Brain pericyte (primary cell): ENCODE results near the gene WDR33.
"Not testable (repeated sequence)": the region's sequence is repeated elsewhere in the genome, so short reads cannot be mapped to it uniquely, and the experiment has no call there.

Experiments used
- DNase-seq: peaks from one replicate; pipeline ENCODE4 v3.0.0-alpha.2; 2012; ENCODE audit warnings: low read depth, low spot score

WDR33 gene

DNA sequence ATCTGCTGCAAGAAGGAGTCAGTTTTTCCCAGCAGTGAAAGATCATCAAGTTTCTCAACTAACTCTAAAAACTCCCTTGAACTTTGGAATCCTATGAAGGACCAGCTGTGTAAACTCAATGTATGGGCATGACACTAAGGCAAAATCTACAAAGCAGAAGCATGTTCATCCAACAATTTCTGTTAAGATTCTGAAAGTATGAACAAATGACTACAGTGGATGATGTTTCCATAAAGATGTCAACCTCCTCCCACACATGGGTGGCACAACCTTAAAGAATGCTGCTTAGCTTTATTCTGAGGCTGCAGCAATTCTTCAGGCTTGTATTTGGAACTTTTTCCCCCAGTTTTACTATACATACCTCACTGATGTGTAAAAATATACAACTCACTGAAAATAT is 47.2 kb downstream of the WDR33 start:
- no peak for DNase-seq

DNA sequence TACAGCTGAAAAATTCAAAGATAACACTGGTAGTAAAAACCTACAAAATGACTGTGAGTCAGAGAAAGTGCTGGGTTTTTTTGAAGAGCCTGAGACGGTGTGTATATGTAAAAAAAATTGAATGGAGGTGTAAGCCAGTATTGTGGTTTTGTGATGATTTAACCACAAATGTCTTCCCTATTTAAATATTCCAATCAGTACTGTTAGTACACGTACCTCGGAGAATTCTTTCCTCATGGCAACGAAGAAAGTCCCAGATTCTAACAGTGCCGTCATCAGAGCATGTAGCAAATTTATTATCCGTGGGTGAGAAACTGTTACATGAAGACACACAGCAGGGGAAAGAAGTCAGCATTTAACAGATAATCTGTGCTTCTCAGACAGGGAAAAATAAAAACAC is 48.1 kb downstream of the WDR33 start:
- DNase-seq = no peak

DNA sequence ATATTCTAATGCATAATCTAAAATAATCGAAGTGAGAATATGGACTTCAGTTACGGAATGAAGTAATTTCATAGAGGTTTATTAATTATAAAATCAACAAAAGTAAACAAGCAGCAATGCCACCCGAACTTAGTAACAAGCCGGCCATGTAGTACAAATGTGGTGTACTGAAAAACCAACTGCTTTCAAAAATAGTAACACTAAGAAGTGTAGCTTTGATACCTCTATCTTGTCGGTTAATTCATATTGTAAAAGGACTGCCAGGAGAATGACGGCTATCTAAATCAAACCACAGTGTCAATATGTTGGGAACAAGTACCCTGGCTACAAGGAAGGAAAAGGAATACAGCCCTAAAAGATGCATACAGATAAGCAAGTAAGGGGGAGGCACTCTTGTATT is 48.5 kb downstream of the WDR33 start:
- DNase-seq = no peak

DNA sequence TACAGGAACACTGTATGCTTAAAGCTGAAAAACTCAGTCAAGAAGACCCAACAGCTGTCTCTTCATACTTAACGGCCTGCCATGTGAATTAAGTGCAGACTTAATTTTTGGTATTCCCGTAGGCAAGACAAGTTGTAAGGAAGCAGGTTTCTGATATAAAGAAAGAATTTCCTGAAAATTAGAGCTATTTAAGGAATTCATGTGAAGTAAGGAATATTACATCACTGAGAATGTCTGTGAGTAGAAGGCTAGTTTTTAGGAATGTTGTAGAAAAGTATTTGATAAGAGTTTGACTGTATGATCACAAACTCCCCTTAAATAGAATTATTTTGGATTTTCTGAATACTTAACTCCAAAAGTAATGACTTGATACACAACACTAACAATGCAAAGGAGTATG is 51.0 kb downstream of the WDR33 start:
- DNase-seq = no peak

DNA sequence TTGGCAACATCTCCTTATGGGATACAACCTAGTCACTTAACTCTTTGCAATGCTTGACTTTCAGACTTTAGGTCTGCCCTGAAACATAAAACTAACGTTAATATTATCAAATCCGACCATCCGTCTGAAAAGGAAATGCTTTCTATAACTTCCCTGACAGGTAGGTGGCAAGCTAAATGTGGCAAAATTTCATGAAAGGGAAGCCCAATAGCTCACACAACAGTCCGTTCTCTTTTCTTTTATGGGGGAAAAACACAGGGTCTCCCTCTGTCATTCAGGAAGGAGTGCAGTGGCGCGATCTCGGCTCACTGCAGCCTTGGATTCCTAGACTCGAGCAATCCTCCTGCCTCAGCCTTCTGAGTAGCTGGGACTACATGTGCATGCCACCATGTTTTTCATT is 56.8 kb downstream of the WDR33 start:
- no peak for DNase-seq

DNA sequence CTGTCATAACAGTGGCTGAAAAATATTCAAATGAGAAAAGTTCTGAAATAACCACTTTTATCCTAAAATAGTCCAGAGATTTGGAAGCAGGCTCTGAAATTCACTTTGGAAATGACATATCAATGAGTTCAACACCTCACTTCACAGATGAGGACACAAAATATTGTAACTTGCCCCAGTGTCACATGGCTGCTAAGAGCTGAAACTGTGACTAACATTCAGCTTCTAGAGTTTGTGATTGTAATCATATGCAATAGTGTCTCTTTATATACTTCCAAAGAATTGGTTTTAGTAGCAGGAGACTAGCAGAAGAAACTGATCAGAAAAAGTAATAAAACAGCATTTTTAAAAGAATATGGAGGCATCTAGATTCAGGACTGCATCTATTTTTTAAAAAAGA is 57.6 kb downstream of the WDR33 start:
- no peak for DNase-seq

DNA sequence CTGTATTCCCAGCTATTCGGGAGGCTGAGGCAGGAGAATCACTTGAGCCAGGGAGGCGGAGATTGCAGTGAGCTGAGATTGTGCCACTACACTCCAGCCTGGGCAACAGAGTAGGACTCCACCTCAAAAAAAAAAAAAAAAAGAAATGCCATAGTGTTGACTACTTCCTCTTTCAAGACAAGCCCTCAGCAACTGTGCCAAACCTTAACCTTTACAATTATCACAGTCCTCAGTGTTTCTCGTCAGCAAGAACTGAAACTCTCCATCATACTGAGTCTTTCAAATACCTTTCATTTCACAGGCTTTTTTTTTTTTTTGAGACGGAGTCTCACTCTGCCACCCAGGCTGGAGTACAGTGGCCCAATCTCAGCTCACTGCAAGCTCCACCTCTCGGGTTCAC is 61.4 kb downstream of the WDR33 start:
- not testable (repeated sequence) for DNase-seq

DNA sequence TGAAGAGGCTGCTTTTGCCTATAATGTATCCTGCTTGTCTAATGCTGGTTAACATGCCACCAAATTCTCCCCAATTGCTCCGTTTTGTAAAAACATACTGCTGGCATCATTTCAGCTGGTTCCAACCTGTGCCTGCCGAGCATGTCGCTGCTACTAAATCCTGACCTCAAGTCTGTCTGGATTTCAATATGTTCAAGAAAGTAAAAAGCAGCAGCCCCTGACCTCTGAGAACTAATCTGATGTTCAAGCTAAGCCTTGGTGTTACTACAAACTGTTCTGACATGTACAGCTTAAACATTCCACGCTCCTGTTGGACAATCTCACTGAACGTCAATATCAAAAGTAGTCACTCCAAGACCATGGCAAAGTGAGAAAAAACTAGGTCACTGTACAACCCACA is 63.4 kb downstream of the WDR33 start:
- DNase-seq = no peak

DNA sequence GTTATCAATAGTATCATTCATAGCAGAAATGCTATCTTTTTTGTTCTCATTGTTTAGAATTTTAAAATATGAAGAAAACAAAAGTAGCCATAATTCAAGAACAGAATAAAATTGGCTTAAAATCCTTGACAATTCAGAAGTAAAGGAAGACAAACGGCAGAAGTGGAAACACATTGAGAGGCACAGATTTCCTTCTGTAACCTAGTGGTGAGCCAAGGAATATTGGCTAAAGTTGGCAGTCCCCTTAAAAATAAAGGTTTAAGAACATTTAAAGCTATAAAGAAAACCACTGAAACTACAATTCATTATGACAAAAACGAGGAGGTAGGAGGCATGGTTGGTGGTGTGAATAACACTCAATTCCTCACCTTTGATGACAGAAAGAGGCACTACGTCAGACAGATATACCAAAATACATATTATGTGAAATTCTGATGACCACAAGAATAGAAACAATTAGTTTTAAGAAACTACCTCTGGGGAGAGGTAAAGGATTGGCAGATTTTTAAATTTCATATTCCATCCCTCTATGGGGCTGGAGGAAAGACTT is 67.4 kb downstream of the WDR33 start:
- no peak for DNase-seq

DNA sequence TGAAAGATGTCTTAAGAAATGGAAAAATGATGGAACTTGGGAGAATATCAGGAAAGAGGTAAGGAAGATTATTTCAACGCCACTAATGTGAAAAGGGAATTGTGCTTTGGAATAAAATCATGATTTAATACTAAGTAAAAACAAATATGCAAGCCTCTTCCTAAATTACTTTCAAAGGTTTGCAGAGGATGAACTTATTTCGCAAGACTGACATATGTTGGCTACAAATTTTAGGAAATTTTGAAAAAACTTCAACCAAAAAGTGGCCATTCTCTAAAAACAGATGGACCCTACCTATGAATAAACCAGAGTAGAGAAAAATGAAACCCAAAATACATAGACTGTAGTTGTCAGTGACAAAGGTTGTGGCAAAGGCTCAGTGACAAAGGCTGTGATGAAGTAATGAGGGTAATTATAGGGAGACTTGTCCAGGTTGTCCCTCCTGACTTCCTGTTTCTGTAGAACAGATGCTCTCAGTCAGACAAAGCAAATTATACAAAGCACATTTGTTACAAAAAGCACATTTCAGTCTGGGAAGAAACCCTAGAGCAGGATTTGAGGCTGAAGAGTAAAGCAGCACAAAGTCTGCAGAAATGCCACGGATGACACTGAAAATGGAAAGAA is 70.2 kb downstream of the WDR33 start:
- DNase-seq = no peak

DNA sequence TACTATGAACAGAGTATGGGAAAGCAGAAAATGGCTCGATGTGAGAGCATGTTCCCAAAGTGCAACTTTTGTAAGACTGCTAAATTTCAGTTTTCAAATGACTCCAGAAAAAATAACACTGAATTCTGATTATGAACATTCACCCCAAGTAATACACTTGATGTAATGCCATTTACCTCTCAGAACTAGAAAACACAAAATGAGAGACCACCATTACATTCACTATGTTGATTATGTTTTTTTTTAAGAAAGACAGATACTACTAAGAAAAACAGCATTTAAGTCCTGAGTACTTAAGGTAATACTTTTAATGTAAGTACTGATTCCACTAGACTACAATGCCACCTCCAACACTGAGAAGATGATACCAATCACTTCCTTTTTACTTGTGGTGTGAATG is 71.2 kb downstream of the WDR33 start:
- no peak for DNase-seq

DNA sequence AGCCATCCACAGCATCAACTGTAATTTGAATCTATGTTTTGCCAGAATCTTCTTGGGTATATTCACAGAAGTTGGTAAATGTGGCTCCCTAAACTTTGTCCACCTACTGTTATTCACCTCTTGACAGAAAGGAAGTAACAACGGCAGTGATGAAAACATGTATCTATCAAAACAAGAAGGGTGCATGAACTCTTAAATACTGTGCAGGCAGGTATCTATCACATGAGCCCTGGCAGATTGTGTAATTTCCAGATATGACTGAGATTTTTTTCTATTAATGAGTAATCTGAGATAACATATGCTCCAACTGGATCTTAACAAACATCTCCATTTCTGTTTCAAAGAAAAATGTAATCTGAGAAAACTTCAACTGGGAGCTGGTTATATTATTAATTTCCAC is 73.1 kb downstream of the WDR33 start:
- no peak for DNase-seq

DNA sequence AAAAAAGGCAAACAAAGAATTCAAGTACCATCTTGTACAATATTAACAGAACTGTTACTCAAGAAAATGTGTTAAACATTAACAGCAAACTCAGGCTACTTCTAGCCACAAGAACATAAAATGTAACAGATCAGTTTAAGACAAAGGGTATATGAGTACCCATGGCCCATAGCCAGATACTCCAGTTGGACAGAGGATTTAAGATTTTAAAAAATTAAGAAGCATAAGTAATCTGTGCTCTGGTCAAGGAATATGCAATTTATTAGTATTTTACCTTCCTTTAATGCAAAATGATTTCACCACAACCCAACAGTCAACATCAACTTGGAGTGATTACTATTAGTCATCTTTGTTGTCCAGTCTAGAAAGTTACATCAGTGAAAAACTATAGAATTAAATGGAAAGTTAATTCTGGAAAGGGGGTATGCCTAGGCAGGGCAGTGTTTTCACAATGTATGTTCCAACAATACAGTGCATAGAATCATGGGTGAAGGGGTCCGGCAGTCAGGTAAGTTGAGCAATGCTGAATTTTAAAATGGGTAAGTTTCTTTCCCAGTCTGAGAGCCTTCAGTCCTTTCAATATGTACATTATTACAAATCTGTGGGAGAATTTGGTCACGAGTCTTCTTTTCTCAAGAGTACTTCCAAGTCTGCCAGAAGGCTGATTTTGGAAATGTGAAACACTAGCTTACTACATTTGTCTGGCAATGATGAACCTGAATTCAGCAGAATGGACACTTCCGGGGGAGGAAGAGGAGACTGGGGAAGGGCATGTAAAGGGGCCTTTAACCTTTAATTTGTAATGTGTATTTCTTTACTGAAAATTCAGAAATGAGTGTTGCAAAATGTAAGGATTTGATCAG is 75.2 kb downstream of the WDR33 start:
- DNase-seq = no peak

DNA sequence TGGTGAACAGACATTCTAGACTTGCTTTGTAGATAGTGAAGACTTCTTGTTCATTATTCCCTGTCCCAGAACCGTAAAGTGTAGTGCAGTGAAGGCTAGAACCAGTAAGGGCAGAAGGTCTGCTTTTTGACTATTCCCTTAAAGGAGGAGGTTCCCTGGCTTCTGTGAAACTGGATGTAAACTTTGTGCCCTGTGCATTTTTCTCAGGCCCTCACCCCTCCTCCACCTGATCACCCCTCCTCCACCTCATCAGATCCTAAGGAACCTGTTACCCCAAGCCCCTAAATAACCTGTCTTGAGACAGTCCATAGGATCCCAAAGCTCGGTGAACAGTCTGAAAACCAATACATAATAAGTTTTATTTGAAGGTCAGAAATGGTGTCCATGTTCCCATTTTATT is 75.9 kb downstream of the WDR33 start:
- no peak for DNase-seq

DNA sequence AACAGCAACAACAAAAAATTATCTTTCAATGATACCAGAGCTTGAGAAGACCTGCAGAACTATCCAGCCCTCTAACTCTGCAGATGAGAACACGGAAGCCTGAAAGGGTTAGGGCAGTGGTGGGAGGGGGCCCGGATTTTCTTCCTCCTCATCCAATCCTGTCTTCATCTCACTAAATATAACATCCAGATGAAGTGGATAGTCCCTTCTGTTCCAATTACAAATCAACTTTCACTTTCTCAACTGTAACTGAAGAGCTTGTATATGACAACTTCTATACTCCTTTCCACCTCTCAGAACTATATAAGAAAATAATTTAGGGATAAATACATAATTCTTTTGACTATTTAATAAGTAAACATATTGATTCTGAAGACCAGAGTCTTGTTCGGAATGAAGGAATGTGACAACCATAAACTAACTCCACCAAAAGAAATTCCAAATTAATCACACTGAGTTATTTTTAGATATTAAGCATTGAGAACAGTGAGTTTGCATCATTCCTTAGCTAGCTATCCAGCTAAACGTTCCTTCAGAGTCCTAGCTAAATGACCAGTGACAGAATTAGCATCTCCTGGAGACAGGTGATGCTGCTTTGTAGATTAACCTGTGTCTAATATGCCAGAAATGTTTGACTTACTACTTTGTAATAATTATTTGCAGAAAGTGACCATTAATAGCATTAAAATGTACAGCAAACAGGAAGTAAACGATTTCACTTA is 77.0 kb downstream of the WDR33 start:
- DNase-seq = no peak

DNA sequence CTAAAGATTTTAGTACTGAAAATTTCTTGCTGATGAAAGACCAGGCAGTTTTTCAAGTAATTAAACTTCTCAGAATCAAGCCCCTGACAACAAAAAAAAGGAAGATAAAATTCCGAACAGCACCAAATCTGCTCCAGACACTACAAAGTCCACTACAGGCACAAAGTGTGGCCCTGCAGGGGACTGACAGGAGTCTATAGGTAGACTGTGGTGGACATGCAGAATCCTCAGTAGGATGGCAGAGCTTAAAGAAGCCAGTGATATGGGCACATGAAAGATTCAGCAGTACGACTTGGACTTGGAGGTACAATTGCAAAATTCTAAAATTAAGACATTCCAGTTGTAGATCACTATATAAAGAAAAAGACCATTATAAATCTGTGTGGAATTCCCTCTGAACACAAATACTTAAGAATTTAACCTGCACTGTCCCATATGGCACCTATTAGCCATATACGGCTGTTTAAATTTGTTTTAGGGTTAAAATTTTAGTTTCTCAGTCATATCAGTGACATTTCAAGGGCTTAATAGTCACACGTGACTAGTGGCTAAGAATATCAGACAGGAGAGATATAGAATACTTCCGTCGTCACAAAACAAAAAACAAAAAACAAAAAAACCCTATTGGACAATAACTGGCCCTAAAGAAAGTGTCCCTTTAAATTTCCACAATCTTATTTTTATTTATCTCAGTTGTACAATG is 77.7 kb downstream of the WDR33 start:
- DNase-seq = no peak

DNA sequence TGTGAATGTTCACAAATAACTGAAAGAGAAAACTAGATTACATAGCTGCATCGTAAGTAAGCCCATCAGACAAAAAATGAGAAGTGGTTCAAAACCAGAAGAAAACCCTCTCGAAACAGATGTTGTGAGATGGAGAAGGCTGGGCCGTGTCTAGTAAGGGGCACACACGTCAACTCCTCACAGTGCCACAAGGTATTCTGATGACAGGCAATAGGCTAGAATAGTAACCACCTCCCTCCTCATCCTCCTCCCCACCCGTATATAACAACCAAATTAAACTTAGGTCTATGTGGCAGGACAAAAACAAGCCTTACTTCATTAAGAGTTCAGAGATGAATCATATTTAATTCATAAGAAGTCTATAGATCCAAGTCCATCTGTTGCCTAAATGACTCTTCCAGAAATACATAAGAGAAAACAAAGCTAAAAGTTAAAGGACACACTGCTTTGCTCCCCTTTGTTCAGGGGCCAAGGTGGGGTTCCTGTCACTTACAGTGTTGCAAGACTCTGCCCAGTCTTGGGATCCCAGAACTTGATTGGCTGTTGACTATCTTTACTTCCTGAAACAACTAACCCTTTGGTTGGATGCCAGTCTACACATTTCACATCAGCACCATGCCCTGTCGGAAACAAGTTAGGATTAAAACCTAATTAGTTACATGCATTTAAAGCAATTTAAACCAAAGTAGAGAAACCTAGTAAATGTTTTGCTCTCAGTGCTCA is 84.7 kb downstream of the WDR33 start:
- no peak for DNase-seq

DNA sequence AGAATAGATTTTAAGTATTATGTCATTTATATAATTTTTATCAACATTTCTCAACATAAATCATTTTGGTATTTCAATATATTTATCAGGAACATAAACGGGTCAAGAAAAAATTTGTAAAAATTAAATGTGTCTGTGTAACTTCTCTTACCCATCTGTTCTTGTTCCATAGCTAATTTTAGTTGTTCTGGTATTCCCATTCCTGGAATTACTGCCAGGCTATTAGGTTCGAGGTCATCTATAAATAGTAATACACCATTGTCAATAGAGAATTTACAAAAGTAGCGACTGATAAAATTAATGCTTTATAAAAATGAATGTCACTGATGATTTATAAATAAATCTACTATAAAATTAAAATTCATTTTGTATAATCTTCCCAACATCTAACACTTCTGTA is 88.2 kb downstream of the WDR33 start:
- DNase-seq = no peak

DNA sequence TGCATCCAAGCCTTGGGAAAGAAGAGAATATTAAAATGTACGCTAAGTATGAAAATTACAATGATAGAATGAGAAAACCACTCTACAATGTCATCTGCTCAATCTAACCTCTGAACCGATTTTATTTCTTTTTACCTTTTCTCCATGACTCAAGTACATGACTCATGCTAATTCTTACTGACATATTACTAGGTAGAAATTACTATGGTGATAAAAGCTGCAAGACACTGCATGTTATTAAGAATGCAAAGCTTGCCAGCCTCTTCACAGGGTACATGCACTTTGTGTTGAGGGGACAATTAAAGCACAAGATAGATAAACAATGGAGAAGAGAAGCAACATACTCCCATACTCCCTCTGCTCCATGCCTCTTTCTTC is 89.0 kb downstream of the WDR33 start:
- no peak for DNase-seq

DNA sequence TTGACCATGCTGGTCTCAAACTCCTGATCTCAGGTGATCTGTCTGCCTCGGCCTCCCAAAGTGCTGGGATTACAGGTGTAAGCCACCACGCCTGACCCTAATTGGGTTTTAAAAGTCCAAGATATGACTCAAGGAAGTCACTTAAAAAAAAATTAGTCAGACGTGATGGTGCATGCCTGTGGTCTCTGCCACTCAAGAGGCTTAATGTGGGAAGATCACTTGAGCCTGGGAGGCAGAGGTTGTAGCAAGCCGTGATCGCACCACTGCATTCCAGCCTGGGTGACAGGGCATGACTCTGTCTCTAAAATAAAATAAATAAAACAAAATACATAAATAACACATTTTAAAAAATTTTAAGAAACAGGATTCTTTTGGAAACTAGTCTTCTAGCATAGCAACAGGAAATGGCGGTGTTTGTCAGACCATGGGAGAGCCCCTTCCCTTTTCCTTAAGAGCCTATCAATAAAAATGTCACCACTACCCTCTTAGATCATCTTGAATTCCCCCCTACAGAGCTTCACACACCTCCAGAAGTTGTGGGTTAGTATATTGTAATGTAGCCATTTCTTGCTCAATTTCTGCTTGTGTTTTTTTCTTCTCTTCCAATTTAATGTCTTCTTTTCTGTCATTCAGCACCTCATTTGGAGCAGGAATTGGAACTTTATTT is 89.5 kb downstream of the WDR33 start:
- DNase-seq = no peak
